GM18873 (cell line): ENCODE data around the gene CBFA2T3.

ENCODE experiments used
- ATAC-seq: cut with Tn5 transposase; IDR thresholded peaks from one replicate; pipeline ENCODE4 v1.9.1; 2021; ENCODE audit warnings: mild to moderate bottlenecking, moderate library complexity, moderate number of reproducible peaks; ENCODE audit not compliant: unreplicated experiment, low FRiP score

Gene CBFA2T3

DNA sequence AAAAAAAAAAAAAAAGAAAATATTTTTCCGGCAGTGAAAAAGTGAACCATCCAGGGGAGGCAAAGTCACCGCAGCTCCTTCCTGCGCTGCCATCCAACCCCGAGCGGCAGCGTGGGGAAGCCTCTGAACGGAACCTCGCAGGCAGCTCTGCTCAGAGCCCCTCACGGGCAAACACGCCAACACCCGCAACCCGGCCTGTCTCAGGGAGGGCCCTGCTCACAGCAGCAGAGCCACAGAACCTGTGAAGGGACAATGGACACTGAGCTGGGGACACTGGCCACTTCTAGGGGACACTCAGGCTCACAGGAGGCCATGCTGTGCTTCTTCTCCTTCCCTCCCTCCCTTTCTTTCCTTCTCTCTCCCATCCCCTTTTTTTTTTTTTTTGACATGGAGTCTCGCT is 143.9 kb downstream of the CBFA2T3 start:
- ATAC-seq = no peak

DNA sequence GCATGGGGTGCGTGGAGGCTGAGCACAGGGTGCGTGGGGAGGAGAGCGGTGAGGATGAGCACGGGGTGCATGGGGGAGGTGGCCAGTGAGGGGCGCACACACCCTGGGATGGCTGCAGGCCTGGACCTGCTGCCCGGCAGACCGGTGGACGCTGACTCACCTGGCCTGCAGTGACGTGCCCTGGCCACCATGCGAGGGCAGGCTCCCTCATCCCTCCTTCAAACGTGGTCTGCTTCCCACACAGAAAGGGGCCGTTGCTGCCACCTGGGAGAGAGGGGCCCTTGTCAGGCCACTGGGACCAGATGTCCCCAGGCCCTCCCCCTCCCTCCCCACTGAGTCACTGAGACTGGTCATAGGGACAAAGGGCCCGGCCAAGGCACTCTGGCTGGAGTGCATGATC is 145.2 kb downstream of the CBFA2T3 start:
- no peak for ATAC-seq

DNA sequence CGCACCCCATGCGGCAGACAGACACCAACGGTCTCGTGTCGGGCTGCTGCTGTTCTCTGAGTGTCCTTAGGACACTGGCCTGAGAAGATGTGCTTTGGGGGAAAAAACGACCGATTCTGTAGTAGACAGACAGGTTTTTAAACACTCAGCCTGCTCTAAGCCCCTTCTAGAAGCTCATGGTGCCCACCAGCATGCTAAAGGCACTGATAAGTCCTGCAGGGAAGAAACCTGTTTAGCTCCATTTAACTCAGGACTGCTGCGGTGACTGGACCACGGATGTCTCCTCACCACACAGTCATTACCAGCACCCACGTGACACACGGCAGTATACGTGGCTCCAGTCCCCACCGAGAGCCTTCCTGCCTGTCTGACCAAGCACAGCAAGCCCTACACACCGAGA is 146.2 kb downstream of the CBFA2T3 start:
- ATAC-seq = no peak

DNA sequence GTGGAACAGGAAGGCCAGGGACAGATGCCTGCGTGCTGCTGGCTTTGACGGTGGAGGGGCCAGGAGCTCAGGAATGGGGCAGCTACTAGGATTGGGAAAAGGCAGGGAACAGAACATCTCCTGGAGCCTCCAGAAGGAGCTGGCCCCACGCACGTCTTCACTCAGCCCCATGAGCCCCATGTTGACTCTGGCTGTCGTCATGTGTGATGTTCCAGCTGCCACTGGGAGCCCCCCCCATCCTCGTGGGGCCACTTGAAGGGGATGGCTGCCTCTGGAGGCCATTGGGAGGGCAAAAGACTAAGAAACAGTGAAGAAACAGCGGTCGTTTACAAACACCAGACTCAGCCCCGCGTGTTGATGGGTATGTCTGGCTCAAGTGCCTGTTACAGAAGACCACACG is 146.7 kb downstream of the CBFA2T3 start:
- ATAC-seq = no peak

GRCh38 chr16:88828711-88829110 is 148.3 kb downstream of the CBFA2T3 start:
- no peak for ATAC-seq

GRCh38 chr16:88827727-88828126 is 149.3 kb downstream of the CBFA2T3 start:
- no peak for ATAC-seq

DNA sequence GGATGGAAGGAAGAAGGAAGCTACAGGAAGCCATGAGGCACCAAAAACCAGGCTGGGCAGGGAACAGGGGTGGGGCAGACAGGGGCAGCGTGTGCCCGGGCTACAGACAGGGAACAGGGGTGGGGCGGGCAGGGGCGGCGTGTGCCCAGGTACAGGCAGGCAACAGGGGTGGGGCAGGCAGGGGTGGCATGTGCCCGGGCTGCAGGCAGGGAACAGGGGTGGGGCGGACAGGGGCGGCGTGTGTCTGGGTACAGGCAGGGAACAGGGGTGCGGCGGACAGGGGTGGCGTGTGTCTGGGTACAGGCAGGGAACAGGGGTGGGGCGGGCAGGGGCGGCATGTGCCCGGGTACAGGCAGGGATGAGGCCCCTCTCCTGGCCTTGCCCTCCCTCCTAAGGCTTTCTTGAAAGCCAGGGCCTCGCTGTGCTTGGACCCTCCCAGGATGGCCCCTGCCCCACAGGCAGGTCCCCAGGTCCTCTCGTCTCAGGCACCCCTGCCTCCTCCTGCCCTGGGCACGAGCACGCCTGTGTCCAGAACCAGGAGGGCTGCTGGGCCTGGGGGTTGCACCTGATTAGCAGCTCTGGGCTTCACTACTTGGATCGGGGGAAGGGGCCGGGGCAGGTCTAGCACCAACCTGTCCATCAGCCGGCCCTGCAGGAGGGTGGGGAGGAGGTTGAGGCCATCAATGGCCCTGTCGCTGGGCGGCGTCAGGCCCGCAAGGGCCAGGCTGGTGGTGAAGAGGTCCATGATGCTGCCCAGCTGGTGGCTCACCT is 150.8 kb downstream of the CBFA2T3 start:
- ATAC-seq = no peak

- no peak for ATAC-seq
Measured at GRCh38 chr16:88825146-88825545, 151.9 kb downstream of the CBFA2T3 start.
